Esophagus squamous epithelium (tissue), 5 donors: Measurements from ENCODE around the gene ERG. TPM values are rescaled to one million over a fixed set of nuclear protein-coding genes. Genes with fewer than 3 reads are reported as not detected.

ENCODE experiments used
- DNase-seq: peaks from one replicate; lab custom pipeline; 2025; lab: John Stamatoyannopoulos, UW
- H3K27ac ChIP-seq, 4 donors: fragments of 200-600 bp; sonication (generic); one replicate each; pipeline ENCODE4 v1.5.1; 2016 to 2019; ENCODE audit warnings: mild to moderate bottlenecking in 1 of 4
- H3K27me3 ChIP-seq, 4 donors: fragments of 200-600 bp; sonication (generic); 1 replicate in 3 of 4; 2 replicates in 1 of 4; pipeline versions ENCODE4 v1.5.1 to v1.6.0; 2017 to 2021; ENCODE audit warnings: antibody characterized with exemption in 1 of 4
- H3K36me3 ChIP-seq, 3 donors: fragments of 200-600 bp; sonication (generic); one replicate each; pipeline ENCODE4 v1.5.1; 2016 to 2019
- H3K4me1 ChIP-seq, 3 donors: fragments of 200-600 bp; sonication (generic); one replicate each; pipeline ENCODE4 v1.5.1; 2017 to 2019
- H3K4me3 ChIP-seq, 4 donors: fragments of 200-600 bp; sonication (generic); 1 replicate in 3 of 4; 2 replicates in 1 of 4; pipeline ENCODE4 v1.5.1; 2016 to 2019; ENCODE audit warnings: mild to moderate bottlenecking in 2 of 4, moderate library complexity in 1 of 4
- H3K9me3 ChIP-seq, 3 donors: fragments of 200-600 bp; sonication (generic); one replicate each; pipeline ENCODE4 v1.5.1; 2016 to 2019
- POLR2A ChIP-seq, 4 donors: fragments of 450-650 bp; IDR thresholded peaks; one replicate each; pipeline ENCODE4 v1.6.1; 2017; ENCODE audit warnings: antibody characterized with exemption in 4 of 4, mild to moderate bottlenecking in 4 of 4, moderate library complexity in 3 of 4
- WGBS, 2 donors: methylation state at CpG; one replicate each; pipeline ENCODE4 v1.1.5; 2018; 5-methylcytosine and 5-hydroxymethylcytosine counted together
- intact Hi-C: fragments of 100-400 bp; cut with DNase I; formaldehyde crosslinking; loops from one replicate; pipeline ENCODE4 v1.15.0; 2022
- total RNA-seq, 4 donors: library from RNA; depleted of rRNA; stranded (reverse); fragments of >200 nt; gene quantifications; one replicate each; pipeline ENCODE4 v1.1.0, GENCODE V29; 2016
- TF ChIP-seq, protein P1 (sequence below), 6 experiments: fragments of 450-650 bp in 4 of 6; fragments of 200-600 bp in 2 of 6; sonication (generic) in 2 of 6; IDR thresholded peaks; one replicate each; pipeline ENCODE4 v1.5.1; 2016 to 2019; ENCODE audit warnings: antibody characterized with exemption in 6 of 6, mild to moderate bottlenecking in 4 of 6, moderate library complexity in 4 of 6
- donor health status: DM: yes; HTN: yes; CAD: no.

ERG gene
- total RNA-seq, 4 donors from 2014 or later = 2.5 to 10.9 (median 8.4) TPM

DNA sequence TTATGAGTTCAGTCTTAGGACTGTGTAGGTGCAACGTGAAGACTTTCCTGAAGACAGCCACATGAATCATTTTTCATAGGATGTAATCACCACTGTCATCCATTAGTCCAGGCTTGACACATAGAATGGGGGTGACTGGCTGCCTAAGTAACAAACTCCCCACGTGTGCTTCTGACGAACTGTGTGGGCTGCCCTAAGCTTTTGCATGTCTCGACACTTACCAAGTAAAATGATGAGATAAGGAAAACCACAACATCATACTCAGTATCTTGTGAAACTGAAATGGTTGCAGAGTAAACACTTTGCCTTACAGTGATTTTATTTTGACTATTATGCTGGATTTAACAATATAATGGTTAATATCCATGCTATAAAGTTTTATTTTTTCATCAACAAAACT, 19.5 kb downstream of the ERG start:
- Histone ChIP-seq H3K4me1 (peaks cover 0 to 56% (median 20%) of the 10 kb centered on the region in 3 donors), H3K4me3 (no peak overlapping the region), H3K9me3 (no peaks in the 10 kb centered on the region), H3K27ac (peak overlapping the region in 1 of 4 donors; percentile 3), H3K27me3 (no peaks in the 10 kb centered on the region), H3K36me3 (no peaks in the 10 kb centered on the region)
- TF ChIP-seq, protein P1, sequence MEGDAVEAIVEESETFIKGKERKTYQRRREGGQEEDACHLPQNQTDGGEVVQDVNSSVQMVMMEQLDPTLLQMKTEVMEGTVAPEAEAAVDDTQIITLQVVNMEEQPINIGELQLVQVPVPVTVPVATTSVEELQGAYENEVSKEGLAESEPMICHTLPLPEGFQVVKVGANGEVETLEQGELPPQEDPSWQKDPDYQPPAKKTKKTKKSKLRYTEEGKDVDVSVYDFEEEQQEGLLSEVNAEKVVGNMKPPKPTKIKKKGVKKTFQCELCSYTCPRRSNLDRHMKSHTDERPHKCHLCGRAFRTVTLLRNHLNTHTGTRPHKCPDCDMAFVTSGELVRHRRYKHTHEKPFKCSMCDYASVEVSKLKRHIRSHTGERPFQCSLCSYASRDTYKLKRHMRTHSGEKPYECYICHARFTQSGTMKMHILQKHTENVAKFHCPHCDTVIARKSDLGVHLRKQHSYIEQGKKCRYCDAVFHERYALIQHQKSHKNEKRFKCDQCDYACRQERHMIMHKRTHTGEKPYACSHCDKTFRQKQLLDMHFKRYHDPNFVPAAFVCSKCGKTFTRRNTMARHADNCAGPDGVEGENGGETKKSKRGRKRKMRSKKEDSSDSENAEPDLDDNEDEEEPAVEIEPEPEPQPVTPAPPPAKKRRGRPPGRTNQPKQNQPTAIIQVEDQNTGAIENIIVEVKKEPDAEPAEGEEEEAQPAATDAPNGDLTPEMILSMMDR (IDR thresholded peaks at IDR 0.05) = no peak
- WGBS, 2 donors = 10 to 23% methylated on average over 4 of the region's 4 CpGs
- no peak for DNase-seq
- intact Hi-C loops = no loop called here

DNA sequence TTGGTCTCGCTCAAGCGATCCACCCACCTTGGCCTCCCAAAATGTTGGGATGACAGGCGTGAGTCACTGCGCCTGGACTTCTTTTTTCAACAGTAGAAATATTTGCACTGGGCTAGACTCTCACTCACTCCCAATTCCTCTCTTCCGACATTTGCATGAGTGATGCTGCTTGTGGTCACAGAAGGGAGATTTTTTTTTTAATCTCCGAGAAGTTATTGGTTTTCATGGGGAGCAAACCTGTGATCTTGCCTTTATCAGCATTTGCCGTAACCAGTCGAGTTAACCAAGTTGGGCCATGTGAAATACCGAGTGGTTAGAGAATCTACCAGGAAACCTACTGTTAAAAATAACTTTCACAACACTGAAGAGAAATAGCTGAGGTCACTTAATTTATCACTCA, 21.1 kb downstream of the ERG start:
- Histone ChIP-seq H3K4me3 (no peak overlapping the region), H3K9me3 (no peaks in the 10 kb centered on the region), H3K27me3 (no peaks in the 10 kb centered on the region), H3K4me1 (peaks cover 0 to 60% (median 20%) of the 10 kb centered on the region in 3 donors), H3K36me3 (no peaks in the 10 kb centered on the region), H3K27ac (peak overlapping the region in 1 of 4 donors; percentile 36)
- no peak for DNase-seq
- WGBS, 2 donors = 69 to 75% methylated on average over 4 to 9 of the region's 9 CpGs
- intact Hi-C loops = no loop called here
- TF ChIP-seq POLR2A (IDR thresholded peaks at IDR 0.05) = no peak
- TF ChIP-seq, protein P1 (IDR thresholded peaks at IDR 0.05) = no peak

DNA sequence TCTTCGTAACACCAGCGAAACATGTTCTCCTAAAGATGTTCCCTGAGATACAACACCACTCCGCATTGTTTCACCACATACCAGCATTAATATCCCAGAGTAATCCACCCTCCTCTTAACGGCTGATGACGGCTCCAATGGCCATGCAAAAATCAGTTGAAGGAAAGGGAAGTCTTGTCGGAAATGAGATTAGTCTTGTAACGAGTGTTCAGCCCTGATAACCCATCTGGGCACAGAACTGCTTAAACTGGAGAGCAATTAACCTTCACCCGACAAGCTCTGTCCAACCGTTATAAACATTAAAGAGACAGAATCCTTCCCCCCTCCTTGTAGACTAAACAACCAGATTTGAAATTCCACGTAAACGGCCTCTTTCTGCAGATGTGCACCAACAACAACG, 21.9 kb downstream of the ERG start:
- TF ChIP-seq, protein P1 (IDR thresholded peaks at IDR 0.05) = no peak
- no peak for TF ChIP-seq POLR2A (IDR thresholded peaks at IDR 0.05)
- peak overlapping the region in 1 of 4 donors; percentile 13 for H3K4me3 ChIP-seq
- no peaks in the 10 kb centered on the region for H3K9me3 ChIP-seq
- intact Hi-C loops = no loop called here
- no peaks in the 10 kb centered on the region for H3K27me3 ChIP-seq
- peak overlapping the region in 3 of 4 donors; percentile 60 to 72 (median 70) for H3K27ac ChIP-seq
- WGBS, 2 donors = 59 to 66% methylated on average over 12 of the region's 12 CpGs
- no peaks in the 10 kb centered on the region for H3K36me3 ChIP-seq
- H3K4me1 ChIP-seq = peaks cover 0 to 63% (median 23%) of the 10 kb centered on the region in 3 donors
- DNase-seq = no peak

DNA sequence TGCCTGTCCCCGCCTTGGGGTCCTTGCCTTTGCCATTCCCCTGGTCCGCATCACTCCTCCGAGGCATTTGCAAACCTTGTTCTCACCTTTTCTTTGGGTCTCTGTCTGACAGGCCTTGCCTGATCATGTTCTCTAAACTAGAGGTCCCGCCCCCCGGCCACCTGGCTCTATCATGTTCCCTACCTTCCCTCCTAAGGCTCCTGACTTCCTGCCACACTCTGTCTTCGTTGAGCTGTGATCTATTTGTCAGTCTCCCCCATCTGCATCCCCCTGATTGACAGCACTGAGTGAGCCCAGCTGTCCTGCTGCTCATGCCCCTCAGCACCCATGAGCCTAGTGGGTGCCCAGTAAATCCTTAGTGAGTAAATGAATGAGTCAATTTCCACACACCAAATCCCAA, 22.8 kb downstream of the ERG start:
- no peaks in the 10 kb centered on the region for H3K9me3 ChIP-seq
- DNase-seq = no peak
- WGBS, 2 donors = 27 to 66% methylated on average over 6 of the region's 6 CpGs
- no peak overlapping the region for H3K4me3 ChIP-seq
- H3K27me3 ChIP-seq = no peaks in the 10 kb centered on the region
- intact Hi-C loops = no loop called here
- H3K27ac ChIP-seq = peak overlapping the region; percentile 1 to 72 (median 65)
- H3K4me1 ChIP-seq = peaks cover 0 to 64% (median 31%) of the 10 kb centered on the region in 3 donors
- TF ChIP-seq, protein P1 (IDR thresholded peaks at IDR 0.05) = no peak
- no peak for TF ChIP-seq POLR2A (IDR thresholded peaks at IDR 0.05)
- no peaks in the 10 kb centered on the region for H3K36me3 ChIP-seq

DNA sequence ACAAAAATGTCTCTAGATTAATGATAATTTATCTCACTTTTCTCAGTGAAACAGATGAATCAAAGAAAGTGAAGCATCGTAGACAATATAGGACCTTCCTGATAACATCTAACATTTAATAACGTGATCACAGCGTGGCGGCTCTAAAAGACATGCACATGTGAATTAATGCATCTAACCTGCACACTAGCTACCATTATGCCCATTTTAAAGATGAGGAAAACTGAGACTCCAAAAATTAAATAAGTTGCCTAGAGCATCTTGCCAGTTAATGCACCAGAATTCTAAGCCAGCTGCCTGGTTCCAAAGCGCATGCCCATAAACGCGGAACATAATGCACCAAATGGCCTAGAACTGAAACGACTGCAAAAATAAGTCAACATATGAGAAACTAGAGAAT, 23.5 kb downstream of the ERG start:
- Histone ChIP-seq H3K27ac (peak overlapping the region in 2 of 4 donors; percentile 60 to 72), H3K27me3 (no peaks in the 10 kb centered on the region), H3K4me1 (peaks cover 0 to 63% (median 27%) of the 10 kb centered on the region in 3 donors), H3K9me3 (no peaks in the 10 kb centered on the region), H3K36me3 (no peaks in the 10 kb centered on the region), H3K4me3 (no peak overlapping the region)
- 88 to 93% methylated on average over 8 of the region's 8 CpGs for WGBS, 2 donors
- no peak for DNase-seq
- TF ChIP-seq POLR2A (IDR thresholded peaks at IDR 0.05) = no peak
- TF ChIP-seq, protein P1 (IDR thresholded peaks at IDR 0.05) = no peak
- intact Hi-C loops = no loop called here
